Measurements from ENCODE around the gene MAST3. TPM values are rescaled to one million over a fixed set of nuclear protein-coding genes. Genes with fewer than 3 reads are reported as not detected.

MAST3 gene
- total and polyA plus RNA-seq, 2 of the 8 experiments (the other 6 are each of a cell fraction or from before 2014, with no cell fraction given): 3.4 to 9.0 TPM

GRCh38 chr19:18161636-18162002, 64.0 kb downstream of the MAST3 start:
- Histone ChIP-seq H3K9ac (replicated peaks in 1 of 4; ENCODE audit: extremely low read depth in 1 of 4, low read depth in 3 of 4, low read length in 3 of 4) (peak overlapping the region in 1 of 4 experiments; percentile 20; a peak in 2 of 7 replicates), H2AFZ (ENCODE audit: low read length) (no peak overlapping the region; the same call in 1 of the 2 replicates)

More at GRCh38 chr19:18161636-18162002, 64.0 kb downstream of the MAST3 start:
- peak overlapping the region; percentile 30; the same call in 1 of the 2 replicates for H4K8ac ChIP-seq (ENCODE audit: extremely low read depth, insufficient read depth, low read length)
- peak overlapping the region; percentile 75; the same call in 1 of the 2 replicates for H2BK12ac ChIP-seq (ENCODE audit: low read depth, low read length)
- no peaks in the 10 kb centered on the region for H3K9me3 ChIP-seq (ENCODE audit: insufficient read depth in 2 of 2, low read depth in 1 of 2, low read length in 1 of 2)
- H3K18ac ChIP-seq (ENCODE audit: extremely low read depth, low read length): no peak overlapping the region
- peak overlapping the region; percentile 77; the same call in 1 of the 2 replicates for H2BK5ac ChIP-seq (ENCODE audit: low read depth, low read length)
- peaks cover 0 to 10% (median 7%) of the 10 kb centered on the region in 4 experiments; a peak in 6 of 7 replicates for H3K4me1 ChIP-seq (replicated peaks in 1 of 4; ENCODE audit: control insufficient read depth in 3 of 4, insufficient read depth in 4 of 4, low read length in 3 of 4)
- no peak overlapping the region for H3K56ac ChIP-seq (replicated peaks; ENCODE audit: insufficient read length, low read depth, low read length)
- H3K27ac ChIP-seq (ENCODE audit: low read depth, low read length): no peak overlapping the region
- WGBS, 2 experiments (ENCODE audit: extremely low coverage in 1 of 2, insufficient coverage in 1 of 2, insufficient read length in 1 of 2, insufficient replicate concordance in 2 of 2, low coverage in 1 of 2, low lambda C conversion rate in 2 of 2, missing lambda C conversion rate in 1 of 2): 87% methylated on average over 11 of the region's 19 CpGs; no CpG with 5 or more reads in 1 of the 2 experiments
- peak overlapping the region; percentile 7 to 66 for H3K4me2 ChIP-seq (ENCODE audit: insufficient read depth in 1 of 2, low read depth in 2 of 2, low read length in 2 of 2)
- H3K14ac ChIP-seq (ENCODE audit: insufficient read length): no peak overlapping the region
- H3K23ac ChIP-seq (ENCODE audit: insufficient read length): no peak overlapping the region
- H3K36me3 ChIP-seq (ENCODE audit: control insufficient read depth in 2 of 4, insufficient read depth in 4 of 4, low read length in 3 of 4): peaks cover 3 to 25% (median 16%) of the 10 kb centered on the region in 4 experiments; a peak in 6 of 8 replicates
- H4K20me1 ChIP-seq (replicated peaks in 1 of 2; ENCODE audit: control insufficient read depth in 1 of 2, insufficient read depth in 2 of 2, low read length in 2 of 2): peaks cover 2 to 14% of the 10 kb centered on the region in 2 experiments
- H4K91ac ChIP-seq (replicated peaks; ENCODE audit: insufficient read length, low read length): no peak overlapping the region
- ChIA-PET CTCF (ENCODE audit: partially characterized antibody) (interaction anchor here (0.5 to 2.4 kb wide), 15 partner anchors 9 to 363 kb away, joined by 3 to 24 read pairs (median 4); no protein-coding TSS in a partner anchor), POLR2A (ENCODE audit: partially characterized antibody) (interaction anchor here (0.6 to 2.0 kb wide), 5 partner anchors 9 to 296 kb away, joined by 3 to 8 read pairs (median 4); no protein-coding TSS in a partner anchor)
- H3K4me3 ChIP-seq (ENCODE audit: extremely low read depth in 1 of 4, insufficient read depth in 2 of 4, low read depth in 3 of 4, low read length in 4 of 4): peak overlapping the region in 1 of 4 experiments; percentile 27; a peak in 2 of 8 replicates
- H3K23me2 ChIP-seq (ENCODE audit: low read depth, low read length): peaks cover 3% of the 10 kb centered on the region
- H4K5ac ChIP-seq (ENCODE audit: insufficient read length, low read depth, low read length): no peak overlapping the region
- no peak overlapping the region for H2BK120ac ChIP-seq (replicated peaks; ENCODE audit: low read depth, low read length)
- H3K79me1 ChIP-seq (ENCODE audit: low read depth, low read length): no peaks in the 10 kb centered on the region
- no peak overlapping the region for H2AK5ac ChIP-seq (ENCODE audit: low read depth, low read length)
- DNase-seq (ENCODE audit: low read depth in 1 of 2, low spot score in 2 of 2) (no peak), FAIRE-seq (no peak)
- TF ChIP-seq SP1 (IDR thresholded peaks at IDR 0.05; ENCODE audit: low read depth, low read length): no peak
- TF ChIP-seq, protein P1, sequence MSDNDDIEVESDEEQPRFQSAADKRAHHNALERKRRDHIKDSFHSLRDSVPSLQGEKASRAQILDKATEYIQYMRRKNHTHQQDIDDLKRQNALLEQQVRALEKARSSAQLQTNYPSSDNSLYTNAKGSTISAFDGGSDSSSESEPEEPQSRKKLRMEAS (IDR thresholded peaks at IDR 0.05): no peak
- TF ChIP-seq PHF8 (conservative IDR thresholded peaks at IDR 0.05; ENCODE audit: low read depth, low read length): no peak
- no peak for TF ChIP-seq RNF2 (IDR thresholded peaks at IDR 0.05; ENCODE audit: borderline replicate concordance, low read depth, low read length, missing control alignments, poor library complexity, severe bottlenecking)
- TF ChIP-seq YY1 (IDR thresholded peaks at IDR 0.05; ENCODE audit: low read depth, low read length): no peak
- TF ChIP-seq POLR2AphosphoS5 (IDR thresholded peaks at IDR 0.05; ENCODE audit: low read depth, low read length): 0 out of 2 replicates have a peak, but pooled peaks have one; percentile 22
- TF ChIP-seq SUZ12 (IDR thresholded peaks at IDR 0.05; ENCODE audit: low read length): no peak
- no peak for TF ChIP-seq RAD21 (IDR thresholded peaks at IDR 0.05 in 1 of 2, conservative IDR thresholded peaks at IDR 0.05 in 1 of 2; ENCODE audit: low read depth in 2 of 2, low read length in 2 of 2)
- H3K27me3 ChIP-seq (replicated peaks in 1 of 4; ENCODE audit: control insufficient read depth in 3 of 4, extremely low read depth in 1 of 4, insufficient read depth in 3 of 4, low read length in 3 of 4): no peaks in the 10 kb centered on the region
- peak overlapping the region; percentile 0; the same call in 1 of the 2 replicates for H2BK15ac ChIP-seq (ENCODE audit: low read length)
- no peak overlapping the region for H2BK20ac ChIP-seq (ENCODE audit: low read length)
- peak overlapping the region; percentile 6 for H3K4ac ChIP-seq (replicated peaks; ENCODE audit: insufficient read length, low read depth, low read length)
- no peaks in the 10 kb centered on the region for H3K79me2 ChIP-seq (ENCODE audit: control insufficient read depth in 1 of 2, insufficient read depth in 2 of 2, low read length in 2 of 2)

All from H1 (cell line).